GM12891 (cell line): ENCODE measurements around the gene EXOC1L.

ENCODE experiments used
- PAX5 ChIP-seq: IDR thresholded peaks from 2 replicates; pipeline ENCODE4 v1.6.1; 2011; ENCODE audit warnings: low read length, moderate library complexity, mild to moderate bottlenecking; ENCODE audit not compliant: insufficient read depth, severe bottlenecking
- POLR2A ChIP-seq: IDR thresholded peaks from 2 replicates; pipeline ENCODE4 v1.6.1; 2011; ENCODE audit warnings: low read depth, low read length, control low read depth
- POLR2AphosphoS5 ChIP-seq: IDR thresholded peaks from 2 replicates; pipeline ENCODE4 v1.6.1; 2011; ENCODE audit warnings: low read depth, low read length, control low read depth
- POU2F2 ChIP-seq: IDR thresholded peaks from 2 replicates; pipeline ENCODE4 v1.6.1; 2011; ENCODE audit warnings: low read depth, mild to moderate bottlenecking, control low read depth, low read length, moderate library complexity
- SPI1 ChIP-seq: IDR thresholded peaks from 2 replicates; pipeline ENCODE4 v1.6.1; 2011; ENCODE audit warnings: low read depth, low read length, control low read depth
- TAF1 ChIP-seq: IDR thresholded peaks from 2 replicates; pipeline ENCODE4 v1.6.1; 2011; ENCODE audit warnings: low read depth, low read length, control low read depth

GRCh38 chr4:55830716-55831115 lies 11.1 kb downstream of the EXOC1L start:
- no peak for TF ChIP-seq POLR2AphosphoS5
- TF ChIP-seq POLR2A, result no peak
- TF ChIP-seq TAF1, result no peak
- no peak for TF ChIP-seq SPI1
- no peak for TF ChIP-seq POU2F2
- no peak for TF ChIP-seq PAX5
